Testis (tissue), 3 donors: ENCODE measurements around the gene IL1F10. TPM values are rescaled to one million over a fixed set of nuclear protein-coding genes. Genes with fewer than 3 reads are reported as not detected.
A peak's percentile ranks its signal among the peaks of the same experiment; 100 is the strongest.

Source experiments
- DNase-seq: peaks from one replicate; pipeline ENCODE4 v3.0.0-alpha.2; 2019
- H3K27ac ChIP-seq, 2 donors: fragments of 200-600 bp; sonication (generic); one replicate each; pipeline ENCODE4 v1.5.1; 2019
- H3K27me3 ChIP-seq: fragments of 200-600 bp; sonication (generic); one replicate; pipeline ENCODE4 v1.5.1; 2019
- H3K36me3 ChIP-seq: fragments of 200-600 bp; sonication (generic); one replicate; pipeline ENCODE4 v1.5.1; 2017; ENCODE audit warnings: low read depth; ENCODE audit errors: missing control alignments
- H3K4me1 ChIP-seq: fragments of 200-600 bp; sonication (generic); one replicate; pipeline ENCODE4 v1.5.1; 2019
- H3K4me3 ChIP-seq, 2 donors: fragments of 200-600 bp; sonication (generic); one replicate each; pipeline ENCODE4 v1.5.1; 2017 to 2019
- H3K9me3 ChIP-seq: fragments of 200-600 bp; sonication (generic); one replicate; pipeline ENCODE4 v1.5.1; 2017
- CTCF ChIP-seq, 3 experiments: fragments of 450-650 bp in 2 of 3; fragments of 200-600 bp in 1 of 3; sonication (generic) in 1 of 3; IDR thresholded peaks; one replicate each; pipeline ENCODE4 v1.5.1; 2016 to 2019; ENCODE audit warnings: antibody characterized with exemption in 3 of 3, mild to moderate bottlenecking in 2 of 3, moderate library complexity in 1 of 3
- POLR2A ChIP-seq: fragments of 450-650 bp; IDR thresholded peaks from one replicate; pipeline ENCODE4 v1.6.1; 2017; ENCODE audit warnings: antibody characterized with exemption, mild to moderate bottlenecking, moderate library complexity
- WGBS, 2 donors: methylation state at CpG; one replicate each; pipeline ENCODE4 v1.1.5; 2018; 5-methylcytosine and 5-hydroxymethylcytosine counted together
- intact Hi-C: fragments of 100-400 bp; cut with DNase I; formaldehyde crosslinking; loops from one replicate; pipeline ENCODE4 v1.15.1; 2023; ENCODE audit warnings: low total_unique reads
- polyA plus RNA-seq: library from polyadenylated mRNA; stranded (reverse); fragments of 350-450 nt; fragmentation: Illumina TruSeq; extraction: RNeasy Lipid Tissue Mini Kit (QIAGEN cat#74804); gene quantifications from one replicate; pipeline ENCODE4 v1.2.3, GENCODE V29; 2014; ENCODE audit warnings: low read depth, low replicate concordance; ENCODE audit not compliant: insufficient read depth
- total RNA-seq, 2 donors: library from RNA; depleted of rRNA; stranded (reverse); fragments of >200 nt; gene quantifications; one replicate each; pipeline ENCODE4 v1.2.3, GENCODE V29; 2016

IL1F10 gene
- total and polyA plus RNA-seq, 3 donors from 2014 or later: 0.68 TPM; not detected in 2

- Histone ChIP-seq H3K27ac (no peak overlapping the region), H3K9me3 (no peaks in the 10 kb centered on the region), H3K27me3 (no peaks in the 10 kb centered on the region), H3K4me3 (no peak overlapping the region), H3K36me3 (no peaks in the 10 kb centered on the region), H3K4me1 (no peaks in the 10 kb centered on the region)
- DNase-seq: no peak
- 89 to 93% methylated on average over 7 to 34 of the region's 38 CpGs for WGBS, 2 donors
- TF ChIP-seq POLR2A: no peak
- TF ChIP-seq CTCF (IDR thresholded peaks at IDR 0.05): peak in 1 of 3 experiments; percentile 8
- intact Hi-C loops: no loop called here
These were observed 16.6 kb upstream of the IL1F10 start for GRCh38 chr2:113050921-113051895.

GRCh38 chr2:113052396-113052917, 15.3 kb upstream of the IL1F10 start, which contains the start of gene IL36B:
Gene IL36B, minus strand, starts transcription at chr2:113052867.
- no peak for TF ChIP-seq POLR2A
- TF ChIP-seq CTCF (IDR thresholded peaks at IDR 0.05): no peak
- Histone ChIP-seq H3K4me3 (no peak within 1 kb of the TSS), H3K36me3 (no peaks in the 10 kb centered on the region), H3K27me3 (no peaks in the 10 kb centered on the region), H3K4me1 (no peaks in the 10 kb centered on the region), H3K9me3 (no peaks in the 10 kb centered on the region), H3K27ac (no peak within 1 kb of the TSS)
- intact Hi-C loops: no loop called here
- WGBS, 2 donors: 71 to 78% methylated on average over 6 of the region's 6 CpGs
- no peak for DNase-seq

GRCh38 chr2:113053666-113054065, 14.1 kb upstream of the IL1F10 start:
- DNase-seq: no peak
- H3K27me3 ChIP-seq: no peaks in the 10 kb centered on the region
- H3K9me3 ChIP-seq: no peaks in the 10 kb centered on the region
- 75 to 87% methylated on average over 3 of the region's 3 CpGs for WGBS, 2 donors
- no peaks in the 10 kb centered on the region for H3K4me1 ChIP-seq
- H3K4me3 ChIP-seq: no peak overlapping the region
- intact Hi-C loops: no loop called here
- H3K27ac ChIP-seq: no peak overlapping the region
- TF ChIP-seq POLR2A (no peak), CTCF (IDR thresholded peaks at IDR 0.05) (no peak)
- H3K36me3 ChIP-seq: no peaks in the 10 kb centered on the region

- no peak for TF ChIP-seq POLR2A
- no peak for TF ChIP-seq CTCF (IDR thresholded peaks at IDR 0.05)
- no peak overlapping the region for H3K27ac ChIP-seq
- no peaks in the 10 kb centered on the region for H3K9me3 ChIP-seq
- H3K4me3 ChIP-seq: no peak overlapping the region
- no peaks in the 10 kb centered on the region for H3K27me3 ChIP-seq
- no peaks in the 10 kb centered on the region for H3K36me3 ChIP-seq
- DNase-seq: no peak
- no peaks in the 10 kb centered on the region for H3K4me1 ChIP-seq
- intact Hi-C loops: no loop called here
These were observed 13.7 kb upstream of the IL1F10 start for GRCh38 chr2:113054066-113054465.
